OCI-LY1 (cell line): ENCODE measurements around the gene CNTNAP5.

ENCODE experiments used
- H2AFZ ChIP-seq: fragments of 200-600 bp; sonication (generic), shearing (Covaris generic); 2 replicates; pipeline ENCODE4 v1.6.0; 2014; ENCODE audit warnings: antibody characterized with exemption, mild to moderate bottlenecking, low read length
- H3F3A ChIP-seq: fragments of 200-600 bp; sonication (generic), shearing (Covaris generic); 2 replicates; pipeline ENCODE4 v1.6.0; 2014; ENCODE audit warnings: mild to moderate bottlenecking, antibody characterized with exemption, low read length, moderate library complexity; ENCODE audit not compliant: insufficient read depth
- H3K27ac ChIP-seq: fragments of 200-600 bp; sonication (generic); 2 replicates; pipeline ENCODE4 v1.5.1; 2014; ENCODE audit warnings: low read length, mixed run types, mild to moderate bottlenecking, low read depth; ENCODE audit not compliant: poor library complexity, severe bottlenecking
- H3K27me3 ChIP-seq: fragments of 200-600 bp; sonication (generic); 2 replicates; pipeline ENCODE4 v1.6.0; 2014; ENCODE audit warnings: antibody characterized with exemption, mild to moderate bottlenecking, low read length, moderate library complexity; ENCODE audit not compliant: insufficient read depth
- H3K36me3 ChIP-seq: fragments of 200-600 bp; sonication (generic); 2 replicates; pipeline ENCODE4 v1.6.1; 2014; ENCODE audit warnings: mild to moderate bottlenecking, antibody characterized with exemption, low read length, moderate library complexity, mixed read lengths; ENCODE audit not compliant: insufficient read depth
- H3K4me1 ChIP-seq: fragments of 200-600 bp; sonication (generic); 2 replicates; pipeline ENCODE4 v1.5.1; 2014; ENCODE audit warnings: mild to moderate bottlenecking, low read length, moderate library complexity; ENCODE audit not compliant: insufficient read depth, severe bottlenecking
- H3K4me2 ChIP-seq: fragments of 200-600 bp; sonication (generic), shearing (Covaris generic); 2 replicates; pipeline ENCODE4 v1.6.1; 2014; ENCODE audit warnings: low read length
- H3K4me3 ChIP-seq: fragments of 200-600 bp; sonication (generic); 2 replicates; pipeline ENCODE4 v1.5.1; 2014; ENCODE audit warnings: low read length, low read depth, mild to moderate bottlenecking, mixed read lengths; ENCODE audit not compliant: poor library complexity, severe bottlenecking
- H3K79me2 ChIP-seq: fragments of 200-600 bp; shearing (Covaris generic); 2 replicates; pipeline ENCODE4 v1.6.1; 2016; ENCODE audit warnings: mixed run types, low read length, mixed read lengths; ENCODE audit not compliant: insufficient read depth
- H3K9ac ChIP-seq: fragments of 200-600 bp; sonication (generic), shearing (Covaris generic); 2 replicates; pipeline ENCODE4 v1.6.1; 2014; ENCODE audit warnings: mild to moderate bottlenecking, low read length, mixed read lengths
- H3K9me2 ChIP-seq: fragments of 200-600 bp; sonication (generic), shearing (Covaris generic); 2 replicates; pipeline ENCODE4 v1.6.1; 2014; ENCODE audit warnings: low read depth, mild to moderate bottlenecking, low read length, mixed read lengths
- H3K9me3 ChIP-seq: fragments of 200-600 bp; shearing (Covaris generic); 2 replicates; pipeline ENCODE4 v1.6.1; 2014; ENCODE audit warnings: low read length, mixed read lengths
- H4K20me1 ChIP-seq: fragments of 200-600 bp; sonication (generic), shearing (Covaris generic); 2 replicates; pipeline ENCODE4 v1.6.0; 2016; ENCODE audit warnings: mild to moderate bottlenecking, low read length; ENCODE audit not compliant: insufficient read depth
- CTCF ChIP-seq: fragments of 200-600 bp; sonication (generic), shearing (Covaris generic); IDR thresholded peaks from 2 replicates; pipeline ENCODE4 v1.5.1; 2017; ENCODE audit warnings: mild to moderate bottlenecking, antibody characterized with exemption, low read length, moderate library complexity, mixed read lengths
- EZH2 ChIP-seq: fragments of 200-600 bp; sonication (generic), shearing (Covaris generic); IDR thresholded peaks from 2 replicates; pipeline ENCODE4 v1.8.0; 2017; ENCODE audit warnings: borderline replicate concordance, mixed run types, mild to moderate bottlenecking, antibody characterized with exemption, low read length, moderate library complexity, mixed read lengths

Gene CNTNAP5

DNA sequence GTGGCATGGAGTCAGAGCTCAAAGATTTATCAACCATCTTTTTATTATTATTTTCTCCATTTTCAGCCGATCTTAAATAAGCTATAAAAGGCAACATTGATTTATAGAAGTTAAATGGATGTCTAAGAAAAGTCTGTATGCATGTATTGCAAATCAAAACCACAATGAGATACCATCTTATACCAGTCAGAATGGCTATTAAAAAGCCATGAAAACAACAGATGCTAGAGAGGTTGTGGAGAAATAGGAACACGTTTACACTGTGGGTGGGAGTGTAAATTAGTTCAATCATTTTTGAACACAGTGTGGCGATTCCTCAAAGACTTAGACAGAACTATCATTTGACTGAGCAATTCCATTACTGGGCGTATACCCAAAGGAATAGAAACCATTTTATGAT is 731.0 kb downstream of the CNTNAP5 start:
- Histone ChIP-seq H3K9me3 (no peaks in the 10 kb centered on the region), H3K79me2 (no peaks in the 10 kb centered on the region), H3F3A (no peaks in the 10 kb centered on the region), H2AFZ (no peak overlapping the region), H3K4me1 (no peaks in the 10 kb centered on the region), H3K9ac (no peak overlapping the region), H3K27ac (no peak overlapping the region), H4K20me1 (no peaks in the 10 kb centered on the region), H3K4me3 (no peak overlapping the region), H3K9me2 (no peaks in the 10 kb centered on the region), H3K36me3 (no peaks in the 10 kb centered on the region), H3K4me2 (no peak overlapping the region), H3K27me3 (no peaks in the 10 kb centered on the region)
- no peak for TF ChIP-seq EZH2
- no peak for TF ChIP-seq CTCF

DNA sequence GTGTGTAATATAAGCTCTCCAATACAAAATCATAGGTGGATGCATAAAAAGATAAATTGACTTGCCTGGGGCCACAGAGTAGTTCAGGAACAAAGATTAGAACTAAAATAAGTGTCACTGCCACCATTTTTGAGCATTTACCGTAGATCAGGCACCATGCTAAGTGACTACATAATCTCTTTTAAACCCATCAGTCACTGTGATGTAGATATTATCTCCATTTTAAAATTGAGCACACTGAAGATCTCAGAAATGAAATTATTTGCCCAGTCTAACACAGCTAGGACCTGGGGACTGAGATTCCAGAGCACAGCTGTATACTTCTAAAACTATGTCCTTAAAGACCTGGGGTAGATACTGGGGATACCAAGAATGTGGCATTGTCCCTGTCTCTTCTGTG is 737.3 kb downstream of the CNTNAP5 start:
- H2AFZ ChIP-seq: no peak overlapping the region

DNA sequence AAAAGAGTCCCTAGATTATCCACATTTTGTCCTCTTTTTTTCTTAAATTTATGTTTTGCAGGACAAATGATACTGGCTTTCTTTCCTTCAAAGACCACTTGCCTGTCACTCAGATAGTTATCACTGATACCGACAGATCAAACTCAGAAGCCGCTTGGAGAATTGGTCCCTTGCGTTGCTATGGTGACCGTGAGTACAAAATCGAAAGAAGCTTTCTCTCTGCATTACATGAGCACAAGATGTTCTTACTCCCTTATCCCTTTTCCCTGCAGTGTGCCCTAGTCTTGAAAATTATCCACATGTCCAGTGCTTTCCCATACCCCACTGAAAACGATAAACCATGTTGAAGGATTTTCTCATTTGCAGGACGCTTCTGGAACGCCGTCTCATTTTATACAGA is 738.5 kb downstream of the CNTNAP5 start:
- H3K4me1 ChIP-seq: no peaks in the 10 kb centered on the region
- no peak overlapping the region for H3K4me2 ChIP-seq
- H4K20me1 ChIP-seq: no peaks in the 10 kb centered on the region
- no peak overlapping the region for H3K4me3 ChIP-seq
- H3K9me2 ChIP-seq: no peaks in the 10 kb centered on the region
- no peak overlapping the region for H3K9ac ChIP-seq
- TF ChIP-seq CTCF (no peak), EZH2 (no peak)
- no peak overlapping the region for H2AFZ ChIP-seq
- no peaks in the 10 kb centered on the region for H3F3A ChIP-seq
- H3K27ac ChIP-seq: no peak overlapping the region
- H3K27me3 ChIP-seq: no peaks in the 10 kb centered on the region
- H3K79me2 ChIP-seq: no peaks in the 10 kb centered on the region
- H3K9me3 ChIP-seq: no peaks in the 10 kb centered on the region
- H3K36me3 ChIP-seq: no peaks in the 10 kb centered on the region

More for the DNA sequence above, 737.3 kb downstream of the CNTNAP5 start:
- Histone ChIP-seq H3K9me3 (no peaks in the 10 kb centered on the region), H3K79me2 (no peaks in the 10 kb centered on the region), H3F3A (no peaks in the 10 kb centered on the region), H3K9me2 (no peaks in the 10 kb centered on the region), H3K4me3 (no peak overlapping the region), H3K27me3 (no peaks in the 10 kb centered on the region), H3K9ac (no peak overlapping the region), H4K20me1 (no peaks in the 10 kb centered on the region), H3K27ac (no peak overlapping the region), H3K36me3 (no peaks in the 10 kb centered on the region), H3K4me1 (no peaks in the 10 kb centered on the region), H3K4me2 (no peak overlapping the region)
- TF ChIP-seq CTCF: no peak
- no peak for TF ChIP-seq EZH2
